ENCODE data around the gene PCNX1.
"Not testable (repeated sequence)": the region's sequence is repeated elsewhere in the genome, so short reads cannot be mapped to it uniquely, and the experiment has no call there.

The PCNX1 gene

GRCh38 chr14:71060274-71060673 lies 153.0 kb downstream of the PCNX1 start:
- DNase-seq (ENCODE audit: low read depth) = peak; percentile 52
- no peak overlapping the region for H3K4me3 ChIP-seq (ENCODE audit: low read depth, low read length)
- no peak for TF ChIP-seq CTCF (conservative IDR thresholded peaks at IDR 0.05; ENCODE audit: low read depth, low read length)

GRCh38 chr14:71060825-71061455 lies 153.7 kb downstream of the PCNX1 start:
- DNase-seq (ENCODE audit: low read depth) = peak; percentile 82
- H3K4me3 ChIP-seq (ENCODE audit: low read depth, low read length) = no peak overlapping the region
- no peak for TF ChIP-seq CTCF (conservative IDR thresholded peaks at IDR 0.05; ENCODE audit: low read depth, low read length)

GRCh38 chr14:71061458-71061857 lies 154.2 kb downstream of the PCNX1 start:
- no peak overlapping the region for H3K4me3 ChIP-seq (ENCODE audit: low read depth, low read length)
- TF ChIP-seq CTCF (conservative IDR thresholded peaks at IDR 0.05; ENCODE audit: low read depth, low read length) = no peak
- DNase-seq (ENCODE audit: low read depth) = peak; percentile 73

GRCh38 chr14:71062581-71063303 lies 155.5 kb downstream of the PCNX1 start:
- no peak overlapping the region for H3K4me3 ChIP-seq (ENCODE audit: low read depth, low read length)
- TF ChIP-seq CTCF (conservative IDR thresholded peaks at IDR 0.05; ENCODE audit: low read depth, low read length) = no peak
- peak; percentile 66 for DNase-seq (ENCODE audit: low read depth)

- peak; percentile 8 for DNase-seq (ENCODE audit: low read depth)
- no peak overlapping the region for H3K4me3 ChIP-seq (ENCODE audit: low read depth, low read length)
- no peak for TF ChIP-seq CTCF (conservative IDR thresholded peaks at IDR 0.05; ENCODE audit: low read depth, low read length)
Observed at GRCh38 chr14:71063351-71063750, 156.1 kb downstream of the PCNX1 start.

- not testable (repeated sequence) for DNase-seq (ENCODE audit: low read depth); H3K4me3 ChIP-seq (ENCODE audit: low read depth, low read length)
Observed at GRCh38 chr14:71064747-71065146, 157.5 kb downstream of the PCNX1 start.

GRCh38 chr14:71070169-71070568 lies 162.9 kb downstream of the PCNX1 start:
- peak; percentile 20 for DNase-seq (ENCODE audit: low read depth)
- no peak for TF ChIP-seq CTCF (conservative IDR thresholded peaks at IDR 0.05; ENCODE audit: low read depth, low read length)
- no peak overlapping the region for H3K4me3 ChIP-seq (ENCODE audit: low read depth, low read length)
